ENCODE results near the gene RAD51B.

RAD51B gene

GRCh38 chr14:68377459-68377858 is 557.9 kb downstream of the RAD51B start:
- H3K4me1 ChIP-seq (ENCODE audit: control insufficient read depth, insufficient read depth, low read length, poor library complexity, severe bottlenecking) = peaks cover 14% of the 10 kb centered on the region
- WGBS, 2 experiments (ENCODE audit: insufficient coverage in 2 of 2) = 58 to 66% methylated on average over 4 to 5 of the region's 8 CpGs
- H3K36me3 ChIP-seq (ENCODE audit: control insufficient read depth, insufficient read depth, low read length) = no peaks in the 10 kb centered on the region
- no peak overlapping the region for H3K4me3 ChIP-seq (ENCODE audit: extremely low read depth, insufficient read depth, low read length, poor library complexity, severe bottlenecking)
- no peaks in the 10 kb centered on the region for H3K9me3 ChIP-seq (ENCODE audit: control insufficient read depth, low read length)
- peak overlapping the region; percentile 52 for H3K27ac ChIP-seq (ENCODE audit: low read depth, low read length, severe bottlenecking)

- Histone ChIP-seq H3K4me1 (ENCODE audit: control insufficient read depth, insufficient read depth, low read length, poor library complexity, severe bottlenecking) (peaks cover 14% of the 10 kb centered on the region), H3K36me3 (ENCODE audit: control insufficient read depth, insufficient read depth, low read length) (no peaks in the 10 kb centered on the region), H3K27ac (ENCODE audit: low read depth, low read length, severe bottlenecking) (no peak overlapping the region), H3K4me3 (ENCODE audit: extremely low read depth, insufficient read depth, low read length, poor library complexity, severe bottlenecking) (no peak overlapping the region), H3K9me3 (ENCODE audit: control insufficient read depth, low read length) (no peaks in the 10 kb centered on the region)
- WGBS, 2 experiments (ENCODE audit: insufficient coverage in 2 of 2) = 100% methylated on average over 2 to 3 of the region's 8 CpGs
Measured at GRCh38 chr14:68379510-68380328, 560.1 kb downstream of the RAD51B start.

GRCh38 chr14:68380329-68380741 is 560.8 kb downstream of the RAD51B start:
- 80% methylated on average over 1 of the region's 1 CpG; no CpG with 5 or more reads in 1 of the 2 experiments for WGBS, 2 experiments (ENCODE audit: insufficient coverage in 2 of 2)
- H3K9me3 ChIP-seq (ENCODE audit: control insufficient read depth, low read length) = no peaks in the 10 kb centered on the region
- no peak overlapping the region for H3K27ac ChIP-seq (ENCODE audit: low read depth, low read length, severe bottlenecking)
- peaks cover 14% of the 10 kb centered on the region for H3K4me1 ChIP-seq (ENCODE audit: control insufficient read depth, insufficient read depth, low read length, poor library complexity, severe bottlenecking)
- H3K4me3 ChIP-seq (ENCODE audit: extremely low read depth, insufficient read depth, low read length, poor library complexity, severe bottlenecking) = no peak overlapping the region
- no peaks in the 10 kb centered on the region for H3K36me3 ChIP-seq (ENCODE audit: control insufficient read depth, insufficient read depth, low read length)

- Histone ChIP-seq H3K9me3 (ENCODE audit: control insufficient read depth, low read length) (no peaks in the 10 kb centered on the region), H3K36me3 (ENCODE audit: control insufficient read depth, insufficient read depth, low read length) (no peaks in the 10 kb centered on the region), H3K4me1 (ENCODE audit: control insufficient read depth, insufficient read depth, low read length, poor library complexity, severe bottlenecking) (no peaks in the 10 kb centered on the region), H3K4me3 (ENCODE audit: extremely low read depth, insufficient read depth, low read length, poor library complexity, severe bottlenecking) (no peak overlapping the region), H3K27ac (ENCODE audit: low read depth, low read length, severe bottlenecking) (no peak overlapping the region)
- 84 to 94% methylated on average over 4 of the region's 6 CpGs for WGBS, 2 experiments (ENCODE audit: insufficient coverage in 2 of 2)
Measured at GRCh38 chr14:68384335-68384734, 564.8 kb downstream of the RAD51B start.

GRCh38 chr14:68384881-68385280 is 565.3 kb downstream of the RAD51B start:
- WGBS, 2 experiments (ENCODE audit: insufficient coverage in 2 of 2) = 92 to 95% methylated on average over 9 of the region's 9 CpGs
- Histone ChIP-seq H3K9me3 (ENCODE audit: control insufficient read depth, low read length) (no peaks in the 10 kb centered on the region), H3K27ac (ENCODE audit: low read depth, low read length, severe bottlenecking) (no peak overlapping the region), H3K4me1 (ENCODE audit: control insufficient read depth, insufficient read depth, low read length, poor library complexity, severe bottlenecking) (no peaks in the 10 kb centered on the region), H3K4me3 (ENCODE audit: extremely low read depth, insufficient read depth, low read length, poor library complexity, severe bottlenecking) (no peak overlapping the region), H3K36me3 (ENCODE audit: control insufficient read depth, insufficient read depth, low read length) (no peaks in the 10 kb centered on the region)

- H3K36me3 ChIP-seq (ENCODE audit: control insufficient read depth, insufficient read depth, low read length) = no peaks in the 10 kb centered on the region
- no peak overlapping the region for H3K4me3 ChIP-seq (ENCODE audit: extremely low read depth, insufficient read depth, low read length, poor library complexity, severe bottlenecking)
- H3K4me1 ChIP-seq (ENCODE audit: control insufficient read depth, insufficient read depth, low read length, poor library complexity, severe bottlenecking) = no peaks in the 10 kb centered on the region
- no peak overlapping the region for H3K27ac ChIP-seq (ENCODE audit: low read depth, low read length, severe bottlenecking)
- WGBS, 2 experiments (ENCODE audit: insufficient coverage in 2 of 2) = 40% methylated on average over 1 of the region's 1 CpG; no CpG with 5 or more reads in 1 of the 2 experiments
- no peaks in the 10 kb centered on the region for H3K9me3 ChIP-seq (ENCODE audit: control insufficient read depth, low read length)
Measured at GRCh38 chr14:68386446-68386845, 566.9 kb downstream of the RAD51B start.

- H3K36me3 ChIP-seq (ENCODE audit: control insufficient read depth, insufficient read depth, low read length) = no peaks in the 10 kb centered on the region
- 94 to 100% methylated on average over 1 to 2 of the region's 6 CpGs for WGBS, 2 experiments (ENCODE audit: insufficient coverage in 2 of 2)
- no peak overlapping the region for H3K27ac ChIP-seq (ENCODE audit: low read depth, low read length, severe bottlenecking)
- H3K4me3 ChIP-seq (ENCODE audit: extremely low read depth, insufficient read depth, low read length, poor library complexity, severe bottlenecking) = no peak overlapping the region
- H3K4me1 ChIP-seq (ENCODE audit: control insufficient read depth, insufficient read depth, low read length, poor library complexity, severe bottlenecking) = no peaks in the 10 kb centered on the region
- no peaks in the 10 kb centered on the region for H3K9me3 ChIP-seq (ENCODE audit: control insufficient read depth, low read length)
Measured at GRCh38 chr14:68386950-68387779, 567.6 kb downstream of the RAD51B start.

- Histone ChIP-seq H3K4me1 (ENCODE audit: control insufficient read depth, insufficient read depth, low read length, poor library complexity, severe bottlenecking) (peaks cover 7% of the 10 kb centered on the region), H3K9me3 (ENCODE audit: control insufficient read depth, low read length) (no peaks in the 10 kb centered on the region), H3K27ac (ENCODE audit: low read depth, low read length, severe bottlenecking) (no peak overlapping the region), H3K36me3 (ENCODE audit: control insufficient read depth, insufficient read depth, low read length) (no peaks in the 10 kb centered on the region), H3K4me3 (ENCODE audit: extremely low read depth, insufficient read depth, low read length, poor library complexity, severe bottlenecking) (no peak overlapping the region)
- WGBS, 2 experiments (ENCODE audit: insufficient coverage in 2 of 2) = no CpG with 5 or more reads among the region's 3 CpGs
Measured at GRCh38 chr14:68389943-68390342, 570.4 kb downstream of the RAD51B start.

- H3K4me1 ChIP-seq (ENCODE audit: control insufficient read depth, insufficient read depth, low read length, poor library complexity, severe bottlenecking) = peaks cover 11% of the 10 kb centered on the region
- H3K36me3 ChIP-seq (ENCODE audit: control insufficient read depth, insufficient read depth, low read length) = no peaks in the 10 kb centered on the region
- no peak overlapping the region for H3K27ac ChIP-seq (ENCODE audit: low read depth, low read length, severe bottlenecking)
- 86% methylated on average over 2 of the region's 2 CpGs; no CpG with 5 or more reads in 1 of the 2 experiments for WGBS, 2 experiments (ENCODE audit: insufficient coverage in 2 of 2)
- H3K9me3 ChIP-seq (ENCODE audit: control insufficient read depth, low read length) = no peaks in the 10 kb centered on the region
- H3K4me3 ChIP-seq (ENCODE audit: extremely low read depth, insufficient read depth, low read length, poor library complexity, severe bottlenecking) = no peak overlapping the region
Measured at GRCh38 chr14:68390741-68391140, 571.2 kb downstream of the RAD51B start.

- WGBS, 2 experiments (ENCODE audit: insufficient coverage in 2 of 2) = 85 to 90% methylated on average over 2 to 3 of the region's 4 CpGs
- Histone ChIP-seq H3K27ac (ENCODE audit: low read depth, low read length, severe bottlenecking) (no peak overlapping the region), H3K4me3 (ENCODE audit: extremely low read depth, insufficient read depth, low read length, poor library complexity, severe bottlenecking) (no peak overlapping the region), H3K36me3 (ENCODE audit: control insufficient read depth, insufficient read depth, low read length) (no peaks in the 10 kb centered on the region), H3K9me3 (ENCODE audit: control insufficient read depth, low read length) (no peaks in the 10 kb centered on the region), H3K4me1 (ENCODE audit: control insufficient read depth, insufficient read depth, low read length, poor library complexity, severe bottlenecking) (peaks cover 11% of the 10 kb centered on the region)
Measured at GRCh38 chr14:68391311-68392014, 571.9 kb downstream of the RAD51B start.

Measured in mesodermal cell (in vitro differentiated cells).